SK-N-SH (cell line): Measurements from ENCODE around the gene NECTIN3.

Experiments used
- EZH2phosphoT487 ChIP-seq: fragments of 200-600 bp; sonication (generic); IDR thresholded peaks from 2 replicates; pipeline ENCODE4 v1.6.1; 2017; ENCODE audit warnings: low read depth, mixed run types, mild to moderate bottlenecking, antibody characterized with exemption, moderate library complexity, borderline replicate concordance
- TF ChIP-seq, protein P1 (sequence below): fragments of 200-600 bp; sonication (generic); IDR thresholded peaks from 2 replicates; pipeline ENCODE4 v1.6.1; 2017; ENCODE audit warnings: antibody characterized with exemption, mild to moderate bottlenecking, moderate library complexity
- TF ChIP-seq, protein P2 (sequence below): fragments of 150-350 bp; IDR thresholded peaks from 2 replicates; pipeline ENCODE4 v1.6.1; 2017; ENCODE audit warnings: antibody characterized with exemption, low read length, low read depth, borderline replicate concordance

DNA sequence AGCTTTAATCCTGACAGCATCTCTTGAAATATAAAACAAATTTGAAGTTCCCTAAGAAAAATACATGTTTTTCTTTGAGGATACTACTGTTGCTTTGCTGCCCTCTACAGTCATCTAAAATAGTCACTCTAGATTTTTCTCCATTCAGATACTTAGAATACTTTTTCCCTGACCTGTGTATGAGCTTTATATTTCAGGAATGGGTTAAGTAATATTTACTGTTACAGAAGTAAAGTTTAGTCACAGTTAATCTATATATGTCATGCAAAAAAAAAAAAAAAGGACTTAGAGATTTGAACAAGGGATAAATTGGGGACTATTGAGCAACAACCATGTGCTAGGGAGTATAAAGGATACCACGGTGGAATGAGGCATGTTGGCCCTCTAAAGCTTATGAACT is 8.8 kb downstream of the NECTIN3 start:
- TF ChIP-seq, protein P1, sequence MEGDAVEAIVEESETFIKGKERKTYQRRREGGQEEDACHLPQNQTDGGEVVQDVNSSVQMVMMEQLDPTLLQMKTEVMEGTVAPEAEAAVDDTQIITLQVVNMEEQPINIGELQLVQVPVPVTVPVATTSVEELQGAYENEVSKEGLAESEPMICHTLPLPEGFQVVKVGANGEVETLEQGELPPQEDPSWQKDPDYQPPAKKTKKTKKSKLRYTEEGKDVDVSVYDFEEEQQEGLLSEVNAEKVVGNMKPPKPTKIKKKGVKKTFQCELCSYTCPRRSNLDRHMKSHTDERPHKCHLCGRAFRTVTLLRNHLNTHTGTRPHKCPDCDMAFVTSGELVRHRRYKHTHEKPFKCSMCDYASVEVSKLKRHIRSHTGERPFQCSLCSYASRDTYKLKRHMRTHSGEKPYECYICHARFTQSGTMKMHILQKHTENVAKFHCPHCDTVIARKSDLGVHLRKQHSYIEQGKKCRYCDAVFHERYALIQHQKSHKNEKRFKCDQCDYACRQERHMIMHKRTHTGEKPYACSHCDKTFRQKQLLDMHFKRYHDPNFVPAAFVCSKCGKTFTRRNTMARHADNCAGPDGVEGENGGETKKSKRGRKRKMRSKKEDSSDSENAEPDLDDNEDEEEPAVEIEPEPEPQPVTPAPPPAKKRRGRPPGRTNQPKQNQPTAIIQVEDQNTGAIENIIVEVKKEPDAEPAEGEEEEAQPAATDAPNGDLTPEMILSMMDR = peak; percentile 74
- TF ChIP-seq, protein P2, sequence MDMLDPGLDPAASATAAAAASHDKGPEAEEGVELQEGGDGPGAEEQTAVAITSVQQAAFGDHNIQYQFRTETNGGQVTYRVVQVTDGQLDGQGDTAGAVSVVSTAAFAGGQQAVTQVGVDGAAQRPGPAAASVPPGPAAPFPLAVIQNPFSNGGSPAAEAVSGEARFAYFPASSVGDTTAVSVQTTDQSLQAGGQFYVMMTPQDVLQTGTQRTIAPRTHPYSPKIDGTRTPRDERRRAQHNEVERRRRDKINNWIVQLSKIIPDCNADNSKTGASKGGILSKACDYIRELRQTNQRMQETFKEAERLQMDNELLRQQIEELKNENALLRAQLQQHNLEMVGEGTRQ = no peak
- no peak for TF ChIP-seq EZH2phosphoT487
